H1 (cell line): Measurements from ENCODE around the gene TIGD1.

Experiments used
- CTCF ChIP-seq, 3 experiments: IDR thresholded peaks; 1 replicate in 2 of 3; 2 replicates in 1 of 3; pipeline versions ENCODE4 v1.5.1 to v1.6.1; 2011; ENCODE audit warnings: low read length in 3 of 3, mild to moderate bottlenecking in 3 of 3, inconsistent platforms in 2 of 3, low read depth in 1 of 3, moderate library complexity in 1 of 3; ENCODE audit not compliant: insufficient read depth in 1 of 3; ENCODE audit errors: control extremely low read depth in 1 of 3
- EP300 ChIP-seq, 2 experiments: IDR thresholded peaks; 1 replicate in 1 of 2; 2 replicates in 1 of 2; pipeline ENCODE4 v1.6.1; 2011 to 2012; ENCODE audit warnings: low read depth in 2 of 2, low read length in 2 of 2, mild to moderate bottlenecking in 2 of 2, borderline replicate concordance in 1 of 2, inconsistent platforms in 1 of 2, moderate library complexity in 1 of 2
- EZH2 ChIP-seq: fragments of 200-600 bp; sonication (generic); IDR thresholded peaks from 2 replicates; pipeline ENCODE4 v1.7.1; 2012; ENCODE audit warnings: low read depth, mild to moderate bottlenecking, moderate library complexity, low read length, inconsistent platforms; ENCODE audit not compliant: severe bottlenecking
- POLR2A ChIP-seq, 2 experiments: IDR thresholded peaks; 1 replicate in 1 of 2; 2 replicates in 1 of 2; pipeline ENCODE4 v1.6.1; 2011; ENCODE audit warnings: low read depth in 2 of 2, low read length in 2 of 2, mild to moderate bottlenecking in 2 of 2; ENCODE audit errors: control extremely low read depth in 1 of 2
- SAP30 ChIP-seq: fragments of 300-600 bp; sonication (generic); IDR thresholded peaks from 2 replicates; pipeline ENCODE4 v1.7.1; 2012; ENCODE audit warnings: low read length, moderate library complexity, mild to moderate bottlenecking, inconsistent platforms; ENCODE audit not compliant: insufficient read depth, insufficient replicate concordance
- SP4 ChIP-seq: IDR thresholded peaks from 2 replicates; pipeline ENCODE4 v1.6.1; 2012; ENCODE audit warnings: low read length, inconsistent platforms
- SRF ChIP-seq: IDR thresholded peaks from 2 replicates; pipeline ENCODE4 v1.6.1; 2011; ENCODE audit warnings: mild to moderate bottlenecking, low read depth, low read length, moderate library complexity
- ZNF274 ChIP-seq: IDR thresholded peaks from 2 replicates; pipeline ENCODE4 v1.7.0; 2012; ENCODE audit warnings: low read length, borderline replicate concordance; ENCODE audit errors: extremely low read depth

- TF ChIP-seq POLR2A (IDR thresholded peaks at IDR 0.05; ENCODE audit: control extremely low read depth in 1 of 2, low read depth in 2 of 2, low read length in 2 of 2) (no peak), SP4 (no peak), EP300 (IDR thresholded peaks at IDR 0.05; ENCODE audit: borderline replicate concordance in 1 of 2, low read depth in 2 of 2, low read length in 2 of 2) (no peak), ZNF274 (no peak), SAP30 (no peak), EZH2 (no peak), CTCF (IDR thresholded peaks at IDR 0.05; ENCODE audit: control extremely low read depth in 1 of 3, insufficient read depth in 1 of 3, low read depth in 1 of 3, low read length in 3 of 3) (no peak), SRF (no peak)
Observed at GRCh38 chr2:232521098-232521497, 29.3 kb downstream of the TIGD1 start.
